Nephron progenitor cell (in vitro differentiated cells): ENCODE results near the gene RPS18.

Experiments
- DNase-seq: peaks from one replicate; pipeline ENCODE4 v3.0.0; 2021
- H3K27ac Mint-ChIP-seq: 2 replicates; pipeline ENCODE4 v1.8.0; 2021; ENCODE audit warnings: mild to moderate bottlenecking, moderate library complexity, mixed read lengths
- H3K27me3 Mint-ChIP-seq: 2 replicates; pipeline ENCODE4 v1.8.0; 2021; ENCODE audit warnings: mild to moderate bottlenecking, low read depth, mixed read lengths; ENCODE audit not compliant: poor library complexity
- H3K36me3 Mint-ChIP-seq: 2 replicates; pipeline ENCODE4 v1.8.0; 2021; ENCODE audit warnings: low read depth, mixed read lengths
- H3K4me1 Mint-ChIP-seq: 2 replicates; pipeline ENCODE4 v1.8.0; 2021; ENCODE audit warnings: mixed read lengths
- H3K4me3 Mint-ChIP-seq: 2 replicates; pipeline ENCODE4 v1.8.0; 2021; ENCODE audit warnings: mild to moderate bottlenecking, moderate library complexity, mixed read lengths
- H3K9me3 Mint-ChIP-seq: 2 replicates; pipeline ENCODE4 v1.8.0; 2021; ENCODE audit warnings: mild to moderate bottlenecking, moderate library complexity, mixed read lengths
- TF ChIP-seq, protein P1 (sequence below): fragments of 200-600 bp; sonication (generic); IDR thresholded peaks from 2 replicates; pipeline ENCODE4 v1.5.0; 2021; ENCODE audit warnings: antibody characterized with exemption

Gene RPS18

DNA sequence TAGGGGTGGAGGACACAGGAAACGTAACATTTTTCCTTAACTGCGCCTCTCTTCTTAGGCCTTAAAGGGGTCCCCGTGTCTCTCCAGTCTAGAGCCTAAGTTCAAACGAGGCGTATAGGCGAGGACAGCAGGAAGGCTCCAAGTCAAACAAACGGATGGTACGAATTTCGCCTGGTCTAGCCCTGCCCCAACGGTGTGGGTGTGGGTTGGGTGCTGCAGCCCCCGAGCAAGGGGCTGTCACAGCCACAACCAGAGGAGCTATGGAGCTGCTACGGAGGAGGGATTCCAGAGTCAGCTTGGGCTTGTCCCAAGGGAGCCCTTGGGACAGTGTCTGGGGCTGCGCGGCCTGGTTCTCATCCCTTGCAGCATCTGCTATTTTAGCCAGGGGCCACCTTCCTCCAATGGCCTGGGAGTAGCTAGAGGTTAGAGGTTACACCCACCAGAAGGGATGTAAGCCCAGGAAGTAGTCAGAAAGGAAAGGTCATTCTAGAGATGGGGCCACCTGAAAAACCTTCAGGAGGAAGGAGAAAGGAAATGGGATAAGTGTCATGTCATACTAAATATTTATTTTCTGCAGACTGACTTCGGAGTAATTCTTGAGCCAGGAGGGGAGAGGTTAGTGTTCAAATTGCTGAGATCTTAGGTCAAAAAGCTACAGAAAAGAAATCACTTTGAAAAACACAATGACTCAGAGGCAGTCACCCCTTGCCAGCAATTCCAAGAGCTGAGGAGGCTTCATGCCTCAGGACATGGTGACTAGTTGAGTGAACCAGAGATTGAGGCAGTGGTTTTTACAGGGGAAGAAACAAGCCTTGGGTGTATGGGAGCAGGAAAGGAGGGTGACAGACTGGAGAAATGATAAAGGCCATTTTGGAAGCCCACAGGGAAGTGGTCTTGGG, 21.9 kb upstream of the RPS18 start:
- Mint-ChIP-seq H3K4me3 (peak overlapping the region; percentile 84), H3K36me3 (peaks cover 28% of the 10 kb centered on the region), H3K27ac (peak overlapping the region; percentile 93), H3K9me3 (no peaks in the 10 kb centered on the region), H3K4me1 (peaks cover 36% of the 10 kb centered on the region), H3K27me3 (peaks cover 21% of the 10 kb centered on the region)
- peak; percentile 36 for DNase-seq
- TF ChIP-seq, protein P1, sequence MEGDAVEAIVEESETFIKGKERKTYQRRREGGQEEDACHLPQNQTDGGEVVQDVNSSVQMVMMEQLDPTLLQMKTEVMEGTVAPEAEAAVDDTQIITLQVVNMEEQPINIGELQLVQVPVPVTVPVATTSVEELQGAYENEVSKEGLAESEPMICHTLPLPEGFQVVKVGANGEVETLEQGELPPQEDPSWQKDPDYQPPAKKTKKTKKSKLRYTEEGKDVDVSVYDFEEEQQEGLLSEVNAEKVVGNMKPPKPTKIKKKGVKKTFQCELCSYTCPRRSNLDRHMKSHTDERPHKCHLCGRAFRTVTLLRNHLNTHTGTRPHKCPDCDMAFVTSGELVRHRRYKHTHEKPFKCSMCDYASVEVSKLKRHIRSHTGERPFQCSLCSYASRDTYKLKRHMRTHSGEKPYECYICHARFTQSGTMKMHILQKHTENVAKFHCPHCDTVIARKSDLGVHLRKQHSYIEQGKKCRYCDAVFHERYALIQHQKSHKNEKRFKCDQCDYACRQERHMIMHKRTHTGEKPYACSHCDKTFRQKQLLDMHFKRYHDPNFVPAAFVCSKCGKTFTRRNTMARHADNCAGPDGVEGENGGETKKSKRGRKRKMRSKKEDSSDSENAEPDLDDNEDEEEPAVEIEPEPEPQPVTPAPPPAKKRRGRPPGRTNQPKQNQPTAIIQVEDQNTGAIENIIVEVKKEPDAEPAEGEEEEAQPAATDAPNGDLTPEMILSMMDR, result no peak

DNA sequence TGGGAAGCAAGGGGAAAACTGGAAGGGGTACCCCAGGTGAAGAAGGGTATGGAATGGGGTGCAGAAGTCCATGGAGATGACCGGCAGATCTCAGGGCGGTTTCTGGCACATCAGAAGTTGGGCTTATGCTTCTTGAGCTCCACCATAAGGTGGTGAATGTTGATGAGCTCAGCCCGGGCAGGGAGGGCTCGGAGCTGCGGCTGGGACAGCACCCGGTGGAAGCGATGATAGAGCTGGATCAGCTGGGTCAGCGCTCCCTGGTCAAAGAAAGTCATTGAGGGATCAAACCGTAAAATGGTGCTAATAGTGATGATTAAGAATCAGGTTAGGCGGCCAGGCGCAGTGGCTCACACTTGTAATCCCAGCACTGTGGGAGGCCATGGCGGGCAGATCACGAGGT, 21.1 kb upstream of the RPS18 start:
- TF ChIP-seq, protein P1, result no peak
- peaks cover 32% of the 10 kb centered on the region for H3K36me3 Mint-ChIP-seq
- no peak for DNase-seq
- H3K9me3 Mint-ChIP-seq, result peaks cover under 1% of the 10 kb centered on the region
- H3K27me3 Mint-ChIP-seq, result peaks cover 14% of the 10 kb centered on the region
- H3K4me3 Mint-ChIP-seq, result peak overlapping the region; percentile 84
- H3K4me1 Mint-ChIP-seq, result peaks cover 36% of the 10 kb centered on the region
- H3K27ac Mint-ChIP-seq, result no peak overlapping the region

DNA sequence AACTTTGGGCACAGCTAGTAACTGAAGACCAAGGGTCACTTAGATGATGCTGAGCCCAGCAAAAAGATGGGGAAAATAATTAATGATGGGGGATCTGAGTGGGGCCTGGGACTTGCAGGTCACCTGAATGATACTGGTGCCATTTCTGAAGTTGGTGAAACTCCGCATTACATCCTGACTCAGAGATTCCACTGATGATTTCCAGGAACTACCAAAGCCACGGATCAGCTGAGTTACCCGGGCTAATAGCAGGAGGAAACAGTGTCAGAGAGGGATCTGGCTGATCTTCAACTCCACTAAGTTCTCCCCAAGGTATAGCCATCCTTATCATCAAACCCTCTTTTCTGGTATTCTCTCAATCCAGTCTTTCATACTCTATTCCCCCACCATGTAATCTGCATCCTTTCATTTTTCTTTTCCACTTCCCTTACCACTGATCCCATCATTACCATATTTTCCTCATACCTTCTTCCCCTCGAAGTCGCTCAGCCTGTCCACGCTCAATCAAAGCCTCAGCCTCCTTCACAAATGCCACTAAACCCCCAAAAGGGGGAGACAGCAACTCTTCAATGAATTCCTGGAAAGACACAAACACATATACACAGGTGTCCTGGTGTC, 20.4 kb upstream of the RPS18 start:
- peaks cover 38% of the 10 kb centered on the region for H3K36me3 Mint-ChIP-seq
- TF ChIP-seq, protein P1, result no peak
- peaks cover 6% of the 10 kb centered on the region for H3K9me3 Mint-ChIP-seq
- no peak overlapping the region for H3K4me3 Mint-ChIP-seq
- DNase-seq, result no peak
- peaks cover 6% of the 10 kb centered on the region for H3K27me3 Mint-ChIP-seq
- peaks cover 36% of the 10 kb centered on the region for H3K4me1 Mint-ChIP-seq
- H3K27ac Mint-ChIP-seq, result no peak overlapping the region

DNA sequence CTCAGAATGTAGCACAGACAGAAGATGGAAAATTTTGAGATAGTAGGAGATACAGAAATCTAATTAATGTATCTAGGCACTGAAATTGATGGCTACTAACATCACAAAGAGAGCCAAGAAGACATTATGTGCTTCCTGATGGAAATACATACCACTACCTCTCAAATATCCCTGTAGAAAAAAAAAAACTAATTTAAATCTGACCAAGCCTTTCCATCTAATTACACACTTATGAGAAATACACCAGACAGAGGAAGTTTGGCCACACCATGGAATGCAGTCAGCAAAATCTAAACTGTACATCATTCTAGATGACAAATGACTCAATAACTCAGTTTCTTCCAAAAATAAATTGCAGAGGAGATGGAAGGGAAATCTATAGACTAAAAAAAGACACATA, 19.1 kb upstream of the RPS18 start:
- Mint-ChIP-seq H3K36me3 (peaks cover 51% of the 10 kb centered on the region), H3K4me3 (no peak overlapping the region), H3K9me3 (peaks cover 6% of the 10 kb centered on the region), H3K27me3 (peaks cover 2% of the 10 kb centered on the region), H3K4me1 (peaks cover 36% of the 10 kb centered on the region), H3K27ac (no peak overlapping the region)
- TF ChIP-seq, protein P1, result no peak
- no peak for DNase-seq

DNA sequence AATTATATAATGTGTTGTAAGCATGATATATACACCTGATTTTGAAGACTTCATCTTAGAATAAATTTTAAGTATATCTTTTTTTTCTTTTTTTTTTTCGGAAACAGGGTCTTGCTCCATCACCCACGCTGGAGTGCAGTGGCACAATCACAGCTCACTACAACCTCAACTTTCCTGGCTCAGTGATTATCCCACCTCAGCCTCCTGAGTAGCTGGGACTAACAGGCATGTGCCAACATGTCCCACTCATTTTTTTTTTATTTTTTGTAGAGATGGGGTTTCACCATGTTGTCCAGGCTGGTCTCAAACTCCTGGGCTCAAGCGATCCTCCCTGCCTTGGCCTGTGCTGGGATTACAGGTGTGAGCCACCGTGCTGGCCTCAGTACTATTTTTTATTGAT, 17.3 kb upstream of the RPS18 start:
- Mint-ChIP-seq H3K9me3 (peaks cover 6% of the 10 kb centered on the region), H3K4me3 (no peak overlapping the region), H3K27me3 (peaks cover 2% of the 10 kb centered on the region), H3K36me3 (peaks cover 63% of the 10 kb centered on the region), H3K27ac (no peak overlapping the region), H3K4me1 (peaks cover 23% of the 10 kb centered on the region)
- no peak for DNase-seq
- TF ChIP-seq, protein P1, result no peak
